Cardiac septum (tissue), 1 donor: ENCODE results near the gene GRIA1. TPM values are rescaled to one million over a fixed set of nuclear protein-coding genes. Genes with fewer than 3 reads are reported as not detected.
"Not testable (repeated sequence)": the region's sequence is repeated elsewhere in the genome, so short reads cannot be mapped to it uniquely, and the experiment has no call there.

Experiments
- DNase-seq: peaks from one replicate; pipeline ENCODE4 v3.0.0-alpha.2; 2020; ENCODE audit warnings: low spot score
- intact Hi-C: fragments of 100-400 bp; cut with DNase I; formaldehyde crosslinking; loops from one replicate; pipeline ENCODE4 v1.14.0; 2022
- total RNA-seq: library from RNA; stranded (reverse); fragmentation: NEBNext Ultra II Directional; extraction: Animal tissue kit (Norgen Biotek cat#: 25700); gene quantifications from one replicate; pipeline ENCODE4 v1.2.1, GENCODE V29; 2021
- donor health status: DM: no; HTN: no; CAD: no.

The GRIA1 gene
- total RNA-seq, 1 donor from 2014 or later: 0.30 TPM

- DNase-seq: no peak
- intact Hi-C loops: no loop called here
Measured at GRCh38 chr5:153796527-153796926, 306.1 kb downstream of the GRIA1 start.

DNA sequence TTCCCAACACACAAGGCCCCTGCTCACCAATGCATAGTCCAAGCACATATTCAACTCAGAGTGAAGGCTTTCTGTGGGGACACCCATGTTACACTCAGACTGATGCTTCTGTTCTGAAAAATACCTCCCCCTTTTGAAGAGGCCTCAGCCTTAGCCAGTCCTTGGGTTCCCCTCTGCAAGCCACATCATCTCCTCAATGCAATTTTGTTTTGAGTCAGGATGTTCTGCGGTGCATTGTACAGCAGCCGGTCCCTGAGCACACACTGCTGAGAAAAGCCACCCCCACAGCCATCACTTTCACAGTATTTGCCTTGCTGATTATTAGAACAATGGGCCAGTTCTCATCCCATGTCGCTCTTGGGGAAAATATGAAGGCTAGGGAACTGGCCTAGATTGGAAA, 307.0 kb downstream of the GRIA1 start:
- intact Hi-C loops: no loop called here
- no peak for DNase-seq

GRCh38 chr5:153798830-153799229, 308.4 kb downstream of the GRIA1 start:
- intact Hi-C loops: no loop called here
- no peak for DNase-seq

- no peak for DNase-seq
- intact Hi-C loops: no loop called here
Measured at GRCh38 chr5:153799466-153799865, 309.0 kb downstream of the GRIA1 start.

GRCh38 chr5:153802050-153802821, 311.8 kb downstream of the GRIA1 start:
- intact Hi-C loops: no loop called here
- DNase-seq: no peak

GRCh38 chr5:153807801-153808200, 317.3 kb downstream of the GRIA1 start:
- intact Hi-C loops: no loop called here
- DNase-seq: no peak

- no peak for DNase-seq
- intact Hi-C loops: no loop called here
Measured at GRCh38 chr5:153809166-153809565, 318.7 kb downstream of the GRIA1 start.

- intact Hi-C loops: no loop called here
- DNase-seq: no peak
Measured at GRCh38 chr5:153813901-153814300, 323.4 kb downstream of the GRIA1 start.

DNA sequence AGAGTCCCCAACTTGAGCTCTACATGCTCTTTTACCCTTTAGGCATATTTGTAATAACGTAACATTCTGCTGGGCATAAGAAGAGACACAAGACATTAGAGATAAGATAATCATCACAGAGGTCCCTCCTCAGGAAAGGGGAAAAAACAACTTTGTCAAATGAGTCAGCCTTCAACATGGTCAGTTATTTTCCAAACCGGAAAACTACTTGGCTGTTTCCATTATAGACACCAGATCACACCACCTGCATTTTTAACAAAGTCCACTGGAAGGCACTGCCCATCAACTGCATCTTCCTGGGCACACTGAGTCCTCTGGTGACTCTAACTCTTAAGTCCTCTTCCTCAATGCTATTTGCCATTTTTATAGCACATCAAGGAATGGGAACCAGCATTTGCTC, 326.4 kb downstream of the GRIA1 start:
- intact Hi-C loops: no loop called here
- no peak for DNase-seq

- no peak for DNase-seq
- intact Hi-C loops: no loop called here
Measured at GRCh38 chr5:153818626-153819025, 328.2 kb downstream of the GRIA1 start.

GRCh38 chr5:153823036-153823435, 332.6 kb downstream of the GRIA1 start:
- intact Hi-C loops: no loop called here
- no peak for DNase-seq

GRCh38 chr5:153824909-153825308, 334.4 kb downstream of the GRIA1 start:
- intact Hi-C loops: no loop called here
- no peak for DNase-seq

GRCh38 chr5:153827397-153827796, 336.9 kb downstream of the GRIA1 start:
- DNase-seq: no peak
- intact Hi-C loops: no loop called here

GRCh38 chr5:153829510-153830065, 339.1 kb downstream of the GRIA1 start:
- intact Hi-C loops: no loop called here
- no peak for DNase-seq

DNA sequence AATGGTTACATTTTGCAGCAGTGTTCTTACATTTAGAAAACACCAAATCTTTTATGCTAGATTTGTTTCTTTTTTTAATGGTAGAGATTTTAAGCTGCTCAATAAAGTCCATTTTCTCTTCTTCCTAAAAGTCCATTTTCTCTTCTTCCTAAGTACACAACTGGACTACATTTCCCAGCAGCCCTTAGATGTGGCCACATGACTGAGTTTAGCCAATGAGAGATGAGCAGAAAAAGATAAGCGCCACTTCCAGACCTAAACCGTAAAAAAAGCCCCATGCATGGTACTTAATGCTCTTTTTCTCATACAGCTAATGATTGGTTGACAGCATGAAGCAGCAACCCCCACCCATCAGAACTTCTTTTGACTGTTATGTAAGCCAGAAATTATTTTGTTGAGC, 341.5 kb downstream of the GRIA1 start:
- intact Hi-C loops: no loop called here
- no peak for DNase-seq

- no peak for DNase-seq
- intact Hi-C loops: no loop called here
Measured at GRCh38 chr5:153835891-153836515, 345.5 kb downstream of the GRIA1 start.

DNA sequence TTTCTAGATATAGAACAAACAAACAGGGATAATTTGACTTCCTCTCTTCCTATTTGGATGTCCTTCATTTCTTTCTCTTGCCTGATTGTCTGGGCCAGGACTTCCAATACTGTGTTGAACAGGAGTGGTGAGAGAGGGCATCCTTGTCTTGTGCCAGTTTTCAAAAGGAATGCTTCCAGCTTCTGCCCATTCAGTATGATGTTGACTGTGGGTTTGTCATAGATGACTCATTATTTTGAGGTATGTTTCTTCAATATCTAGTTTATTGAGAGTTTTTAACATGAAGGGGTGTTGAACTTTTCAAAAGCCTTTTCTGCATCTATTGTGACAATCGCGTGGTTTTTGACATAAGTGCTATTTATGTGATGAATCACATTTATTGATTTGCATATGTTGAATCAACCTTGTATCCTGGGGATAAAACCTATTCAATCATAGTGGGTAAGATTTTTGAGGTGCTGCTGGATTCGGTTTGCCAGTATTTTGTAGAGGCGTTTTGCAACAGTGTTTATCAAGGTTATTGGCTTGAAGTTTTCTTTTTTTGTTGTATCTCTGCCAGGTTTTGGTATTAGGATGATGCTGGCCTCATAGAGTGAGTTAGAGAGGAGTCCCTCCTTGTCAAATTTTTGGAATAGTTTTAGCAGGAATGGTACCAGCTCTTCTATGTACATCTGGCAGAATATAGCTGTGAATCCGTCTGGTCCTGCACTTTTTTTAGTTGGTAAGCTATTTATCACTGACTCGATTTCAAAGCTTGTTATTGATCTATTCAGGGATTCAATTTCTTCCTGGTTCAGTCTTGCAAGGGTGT, 359.0 kb downstream of the GRIA1 start:
- intact Hi-C loops, DNase-seq: not testable (repeated sequence)

DNA sequence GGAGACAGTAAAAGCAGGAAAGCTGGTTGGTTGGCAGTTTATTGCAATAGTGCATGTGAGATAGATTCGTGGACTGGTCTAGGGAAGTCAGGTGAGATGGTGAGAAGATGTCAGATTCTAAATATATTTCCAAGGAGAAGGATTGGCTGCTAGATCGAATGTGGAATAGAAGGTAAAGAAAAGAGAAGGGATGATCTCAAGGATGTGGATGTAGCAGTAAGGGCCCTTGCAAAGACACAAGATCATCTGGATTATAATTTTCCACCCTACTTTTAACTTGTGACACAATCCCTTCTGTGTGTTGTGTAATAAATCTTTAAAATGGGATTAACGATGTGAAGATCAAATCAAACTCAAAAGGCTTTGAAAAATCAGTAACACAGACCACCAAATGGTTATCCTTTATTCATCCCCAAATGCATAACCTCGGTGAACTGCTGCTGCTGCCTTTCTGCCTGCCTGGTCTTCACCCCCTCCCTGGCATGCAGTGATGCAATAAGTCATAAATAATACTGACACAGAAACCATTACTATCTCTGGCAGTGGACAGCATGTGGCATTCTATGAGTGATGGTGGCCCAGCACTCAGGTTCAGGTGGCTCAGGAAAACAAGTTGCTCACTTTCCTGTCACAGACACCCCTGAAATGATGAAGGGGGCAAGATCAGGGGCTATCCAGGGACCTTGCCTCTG, 369.9 kb downstream of the GRIA1 start:
- intact Hi-C loops: no loop called here
- no peak for DNase-seq

DNA sequence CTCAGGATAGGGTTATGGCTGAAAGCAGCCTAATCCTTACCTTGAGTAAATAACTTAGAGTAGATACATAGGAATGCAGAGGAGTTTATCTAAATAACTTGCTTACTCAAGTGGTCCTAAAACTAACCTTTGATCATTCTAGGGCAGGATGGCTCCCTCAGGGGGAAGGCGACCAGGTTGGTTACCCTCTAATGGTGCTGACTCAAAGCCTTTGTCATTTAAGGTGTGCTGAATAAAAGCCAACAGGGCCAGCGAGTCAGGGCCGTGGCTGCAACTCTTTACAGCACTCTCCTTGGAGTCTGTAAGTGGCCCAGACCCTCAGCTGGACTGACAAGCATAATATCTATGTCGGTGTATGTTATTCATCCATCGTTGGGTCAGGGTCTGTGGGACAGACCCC, 372.4 kb downstream of the GRIA1 start:
- DNase-seq, intact Hi-C loops: not testable (repeated sequence)
